ENCODE data around the gene BTBD1. TPM values are rescaled to one million over a fixed set of nuclear protein-coding genes. Genes with fewer than 3 reads are reported as not detected.
"Not testable (repeated sequence)": the region's sequence is repeated elsewhere in the genome, so short reads cannot be mapped to it uniquely, and the experiment has no call there.

The BTBD1 gene
- total and polyA plus RNA-seq, 2 experiments from 2014 or later, result 43.8 to 91.0 TPM

DNA sequence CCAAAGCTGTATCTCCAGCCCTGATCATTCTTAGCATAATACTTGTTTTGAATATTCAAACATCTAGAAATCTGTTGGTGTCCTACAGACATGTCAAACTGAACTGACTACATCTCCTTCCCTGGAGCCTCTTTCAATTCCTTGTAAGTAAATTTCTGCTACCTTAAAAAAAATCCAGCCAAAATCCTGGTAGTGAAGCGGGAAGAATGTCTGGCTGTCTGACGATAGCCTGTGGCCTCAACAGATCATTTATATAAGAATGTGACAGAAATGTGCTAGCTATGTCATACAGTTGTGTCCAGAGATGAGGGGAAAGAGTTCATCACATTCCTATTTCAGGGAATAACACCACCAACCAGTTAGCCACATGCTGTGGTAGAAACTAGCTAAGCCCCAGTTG is 21.8 kb upstream of the BTBD1 start:
- TF ChIP-seq EZH2 (IDR thresholded peaks at IDR 0.05; ENCODE audit: borderline replicate concordance) (no peak), EZH2phosphoT487 (IDR thresholded peaks at IDR 0.05; ENCODE audit: low read depth, severe bottlenecking, unreplicated experiment) (no peak)
- TF ChIP-seq, protein P1, sequence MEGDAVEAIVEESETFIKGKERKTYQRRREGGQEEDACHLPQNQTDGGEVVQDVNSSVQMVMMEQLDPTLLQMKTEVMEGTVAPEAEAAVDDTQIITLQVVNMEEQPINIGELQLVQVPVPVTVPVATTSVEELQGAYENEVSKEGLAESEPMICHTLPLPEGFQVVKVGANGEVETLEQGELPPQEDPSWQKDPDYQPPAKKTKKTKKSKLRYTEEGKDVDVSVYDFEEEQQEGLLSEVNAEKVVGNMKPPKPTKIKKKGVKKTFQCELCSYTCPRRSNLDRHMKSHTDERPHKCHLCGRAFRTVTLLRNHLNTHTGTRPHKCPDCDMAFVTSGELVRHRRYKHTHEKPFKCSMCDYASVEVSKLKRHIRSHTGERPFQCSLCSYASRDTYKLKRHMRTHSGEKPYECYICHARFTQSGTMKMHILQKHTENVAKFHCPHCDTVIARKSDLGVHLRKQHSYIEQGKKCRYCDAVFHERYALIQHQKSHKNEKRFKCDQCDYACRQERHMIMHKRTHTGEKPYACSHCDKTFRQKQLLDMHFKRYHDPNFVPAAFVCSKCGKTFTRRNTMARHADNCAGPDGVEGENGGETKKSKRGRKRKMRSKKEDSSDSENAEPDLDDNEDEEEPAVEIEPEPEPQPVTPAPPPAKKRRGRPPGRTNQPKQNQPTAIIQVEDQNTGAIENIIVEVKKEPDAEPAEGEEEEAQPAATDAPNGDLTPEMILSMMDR (IDR thresholded peaks at IDR 0.05; ENCODE audit: poor library complexity), result no peak
- Histone ChIP-seq H3K9me2 (replicated peaks; ENCODE audit: insufficient read depth) (no peaks in the 10 kb centered on the region), H3K36me3 (replicated peaks; ENCODE audit: insufficient read depth, low read depth) (no peaks in the 10 kb centered on the region), H3K27me3 (peaks cover 12% of the 10 kb centered on the region), H3K4me1 (ENCODE audit: insufficient read depth) (no peaks in the 10 kb centered on the region), H3K9me3 (ENCODE audit: low read depth) (no peaks in the 10 kb centered on the region), H2AFZ (no peak overlapping the region), H3K79me2 (no peaks in the 10 kb centered on the region), H3K4me3 (no peak overlapping the region), H3K4me2 (no peak overlapping the region), H3K27ac (no peak overlapping the region), H4K20me1 (ENCODE audit: insufficient read depth, poor library complexity, severe bottlenecking) (no peaks in the 10 kb centered on the region)
- 88% methylated on average over 2 of the region's 2 CpGs for WGBS (ENCODE audit: low lambda C conversion rate, missing lambda C conversion rate)
- no peak for DNase-seq (ENCODE audit: low spot score)

DNA sequence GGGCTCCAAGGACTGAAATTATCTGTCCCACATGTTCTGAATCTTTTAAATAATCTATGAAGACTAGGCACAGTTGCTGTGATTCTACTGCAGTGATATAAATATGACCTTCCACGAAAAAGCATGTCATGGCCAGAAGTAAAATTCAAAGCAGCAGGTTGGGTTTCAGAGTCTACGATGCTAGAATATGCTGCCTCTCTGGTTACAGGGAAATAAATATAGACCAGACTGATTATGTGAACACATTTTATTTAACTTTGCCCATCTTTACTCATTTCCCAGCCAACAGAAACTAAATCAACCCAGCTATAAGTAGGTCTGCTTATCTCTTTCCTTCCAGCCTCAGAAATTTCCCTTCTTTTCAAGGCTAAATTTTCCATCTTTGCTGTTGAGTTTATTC is 20.5 kb upstream of the BTBD1 start:
- peaks cover 14% of the 10 kb centered on the region for H3K27me3 ChIP-seq

DNA sequence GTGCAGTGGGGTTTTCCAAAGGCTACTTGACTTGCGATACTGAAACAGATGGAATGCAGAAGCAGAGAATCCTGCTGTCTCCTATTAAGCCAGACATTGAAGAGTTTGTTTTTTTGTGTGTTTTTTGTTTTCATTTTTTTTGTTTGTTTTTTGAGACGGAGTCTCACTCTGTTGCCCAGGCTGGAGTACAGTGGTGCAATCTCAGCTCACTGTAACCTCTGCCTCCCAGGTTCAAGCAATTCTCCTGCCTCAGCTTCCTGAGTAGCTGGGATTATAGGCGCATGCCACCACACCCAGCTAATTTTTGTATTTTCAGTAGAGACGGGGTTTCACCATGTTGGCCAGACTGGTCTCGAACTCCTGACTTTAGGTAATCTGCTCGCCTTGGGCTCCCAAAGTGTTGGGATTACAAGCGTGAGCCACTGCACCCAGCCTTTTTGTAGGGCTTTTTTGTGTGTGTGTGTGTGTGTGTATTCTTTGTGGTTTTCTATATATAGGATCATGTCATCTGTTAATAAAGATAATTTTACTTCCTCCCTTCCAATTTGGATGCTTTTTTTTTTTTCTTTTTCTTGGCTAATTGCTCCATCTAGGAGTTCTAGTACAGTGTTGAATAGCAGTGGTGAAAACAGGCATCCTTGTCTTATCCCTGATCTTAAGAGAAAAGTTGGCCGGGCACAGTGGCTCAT is 19.0 kb upstream of the BTBD1 start:
- not testable (repeated sequence) for H4K20me1 ChIP-seq (ENCODE audit: insufficient read depth, poor library complexity, severe bottlenecking); H3K79me2 ChIP-seq; H3K4me1 ChIP-seq (ENCODE audit: insufficient read depth); H3K27ac ChIP-seq; DNase-seq (ENCODE audit: low spot score); H2AFZ ChIP-seq; H3K4me3 ChIP-seq; H3K4me2 ChIP-seq; H3K36me3 ChIP-seq (replicated peaks; ENCODE audit: insufficient read depth, low read depth); H3K9me3 ChIP-seq (ENCODE audit: low read depth); H3K9me2 ChIP-seq (replicated peaks; ENCODE audit: insufficient read depth)
- 87% methylated on average over 8 of the region's 8 CpGs for WGBS (ENCODE audit: low lambda C conversion rate, missing lambda C conversion rate)
- peaks cover 17% of the 10 kb centered on the region for H3K27me3 ChIP-seq

More for the DNA sequence above, 20.5 kb upstream of the BTBD1 start:
- Histone ChIP-seq H3K4me3 (no peak overlapping the region), H3K79me2 (no peaks in the 10 kb centered on the region), H4K20me1 (ENCODE audit: insufficient read depth, poor library complexity, severe bottlenecking) (no peaks in the 10 kb centered on the region), H3K9me3 (ENCODE audit: low read depth) (no peaks in the 10 kb centered on the region), H3K9me2 (replicated peaks; ENCODE audit: insufficient read depth) (no peaks in the 10 kb centered on the region), H3K27ac (no peak overlapping the region), H2AFZ (no peak overlapping the region), H3K4me2 (no peak overlapping the region), H3K4me1 (ENCODE audit: insufficient read depth) (no peaks in the 10 kb centered on the region), H3K36me3 (replicated peaks; ENCODE audit: insufficient read depth, low read depth) (no peaks in the 10 kb centered on the region)
- WGBS (ENCODE audit: low lambda C conversion rate, missing lambda C conversion rate), result 67% methylated on average over 2 of the region's 2 CpGs
- no peak for DNase-seq (ENCODE audit: low spot score)
- TF ChIP-seq, protein P1 (IDR thresholded peaks at IDR 0.05; ENCODE audit: poor library complexity), result no peak
- no peak for TF ChIP-seq EZH2phosphoT487 (IDR thresholded peaks at IDR 0.05; ENCODE audit: low read depth, severe bottlenecking, unreplicated experiment)
- no peak for TF ChIP-seq EZH2 (IDR thresholded peaks at IDR 0.05; ENCODE audit: borderline replicate concordance)

DNA sequence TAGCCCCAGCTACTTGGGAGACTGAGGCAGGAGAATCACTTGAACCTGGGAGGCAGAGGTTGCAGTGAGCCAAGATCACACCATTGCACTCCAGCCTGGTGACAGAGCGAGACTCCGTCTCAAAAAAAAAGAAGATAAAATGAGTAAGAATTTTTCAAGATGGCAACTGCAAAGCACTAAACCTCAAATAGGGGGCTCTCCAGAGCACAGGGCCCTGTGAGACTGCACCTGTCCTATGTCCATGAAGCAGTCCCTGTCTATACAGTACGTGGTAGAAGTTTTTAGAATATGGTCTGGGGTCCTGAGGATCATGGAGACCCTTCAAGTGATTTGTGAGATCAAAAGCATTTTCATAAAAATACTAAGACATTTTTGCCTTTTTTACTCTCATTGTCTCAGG is 18.4 kb upstream of the BTBD1 start:
- not testable (repeated sequence) for H3K4me1 ChIP-seq (ENCODE audit: insufficient read depth); H2AFZ ChIP-seq

More for the DNA sequence above, 18.4 kb upstream of the BTBD1 start:
- H3K36me3 ChIP-seq (replicated peaks; ENCODE audit: insufficient read depth, low read depth); H3K9me3 ChIP-seq (ENCODE audit: low read depth); H4K20me1 ChIP-seq (ENCODE audit: insufficient read depth, poor library complexity, severe bottlenecking); H3K4me2 ChIP-seq; H3K79me2 ChIP-seq; H3K27ac ChIP-seq; DNase-seq (ENCODE audit: low spot score); H3K4me3 ChIP-seq; H3K9me2 ChIP-seq (replicated peaks; ENCODE audit: insufficient read depth): not testable (repeated sequence)
- peaks cover 17% of the 10 kb centered on the region for H3K27me3 ChIP-seq
- 91% methylated on average over 3 of the region's 3 CpGs for WGBS (ENCODE audit: low lambda C conversion rate, missing lambda C conversion rate)

All from hepatocyte (in vitro differentiated cells).